Skeletal muscle tissue (tissue), 4 donors: ENCODE results near the gene PCDHGA10. TPM values are rescaled to one million over a fixed set of nuclear protein-coding genes. Genes with fewer than 3 reads are reported as not detected.

Experiments used
- H3K27ac ChIP-seq: one replicate; pipeline ENCODE4 v1.7.0; 2013; ENCODE audit warnings: mild to moderate bottlenecking, low read depth, low read length, inconsistent platforms
- H3K27me3 ChIP-seq, 3 donors: one replicate each; pipeline ENCODE4 v1.7.0; 2013; ENCODE audit warnings: low read length in 3 of 3; ENCODE audit not compliant: control insufficient read depth in 3 of 3, insufficient read depth in 3 of 3
- H3K36me3 ChIP-seq, 3 donors: one replicate each; pipeline ENCODE4 v1.7.0; 2013; ENCODE audit warnings: low read length in 3 of 3; ENCODE audit not compliant: control insufficient read depth in 3 of 3, insufficient read depth in 3 of 3
- H3K4me1 ChIP-seq, 3 donors: one replicate each; pipeline ENCODE4 v1.7.0; 2013; ENCODE audit warnings: low read length in 3 of 3, mild to moderate bottlenecking in 3 of 3; ENCODE audit not compliant: control insufficient read depth in 3 of 3, insufficient read depth in 3 of 3
- H3K4me3 ChIP-seq, 3 donors: one replicate each; pipeline ENCODE4 v1.7.0; 2013; ENCODE audit warnings: low read length in 3 of 3
- H3K9ac ChIP-seq, 3 donors: one replicate each; pipeline ENCODE4 v1.7.0; 2013; ENCODE audit warnings: low read length in 3 of 3, mild to moderate bottlenecking in 3 of 3, moderate library complexity in 2 of 3, low read depth in 1 of 3
- H3K9me3 ChIP-seq, 3 donors: one replicate each; pipeline ENCODE4 v1.7.0; 2013; ENCODE audit warnings: low read length in 3 of 3; ENCODE audit not compliant: control insufficient read depth in 3 of 3
- total RNA-seq: library from RNA; depleted of rRNA; stranded (reverse); fragments of >200 nt; gene quantifications from one replicate; pipeline ENCODE4 v1.2.3, GENCODE V29; 2014
- donor health status: Osteomylitis.

Gene PCDHGA10
- total RNA-seq, 1 donor from 2014 or later, result 4.2 TPM

GRCh38 chr5:141437221-141437620, 24.4 kb downstream of the PCDHGA10 start:
- Histone ChIP-seq H3K36me3 (peaks cover 0 to 5% (median 0%) of the 10 kb centered on the region in 3 donors), H3K4me3 (no peak overlapping the region), H3K27ac (no peak overlapping the region), H3K27me3 (no peaks in the 10 kb centered on the region), H3K9me3 (peaks cover 3 to 10% (median 3%) of the 10 kb centered on the region in 3 donors), H3K4me1 (peaks cover 0 to 3% (median 0%) of the 10 kb centered on the region in 3 donors), H3K9ac (no peak overlapping the region)

- Histone ChIP-seq H3K27me3 (no peaks in the 10 kb centered on the region), H3K27ac (no peak overlapping the region), H3K36me3 (peaks cover 0 to 5% (median 0%) of the 10 kb centered on the region in 3 donors), H3K9me3 (peaks cover 3 to 10% (median 3%) of the 10 kb centered on the region in 3 donors), H3K4me3 (no peak overlapping the region), H3K9ac (no peak overlapping the region), H3K4me1 (no peaks in the 10 kb centered on the region)
These were observed 26.8 kb downstream of the PCDHGA10 start for GRCh38 chr5:141439411-141440141.

GRCh38 chr5:141440341-141440740, 27.6 kb downstream of the PCDHGA10 start:
- H3K4me3 ChIP-seq, result no peak overlapping the region
- H3K9me3 ChIP-seq, result peaks cover 3 to 10% (median 3%) of the 10 kb centered on the region in 3 donors
- no peaks in the 10 kb centered on the region for H3K4me1 ChIP-seq
- no peak overlapping the region for H3K27ac ChIP-seq
- no peak overlapping the region for H3K9ac ChIP-seq
- no peaks in the 10 kb centered on the region for H3K27me3 ChIP-seq
- peaks cover 0 to 5% (median 0%) of the 10 kb centered on the region in 3 donors for H3K36me3 ChIP-seq

GRCh38 chr5:141441571-141442170, 28.9 kb downstream of the PCDHGA10 start:
- H3K4me1 ChIP-seq, result no peaks in the 10 kb centered on the region
- H3K36me3 ChIP-seq, result peaks cover 0 to 5% (median 0%) of the 10 kb centered on the region in 3 donors
- H3K9ac ChIP-seq, result no peak overlapping the region
- no peaks in the 10 kb centered on the region for H3K27me3 ChIP-seq
- H3K9me3 ChIP-seq, result peaks cover 3 to 10% (median 3%) of the 10 kb centered on the region in 3 donors
- no peak overlapping the region for H3K27ac ChIP-seq
- H3K4me3 ChIP-seq, result peak overlapping the region in 1 of 3 donors; percentile 1

- H3K4me3 ChIP-seq, result no peak overlapping the region
- H3K9me3 ChIP-seq, result no peaks in the 10 kb centered on the region
- H3K27me3 ChIP-seq, result no peaks in the 10 kb centered on the region
- no peak overlapping the region for H3K27ac ChIP-seq
- no peaks in the 10 kb centered on the region for H3K4me1 ChIP-seq
- no peaks in the 10 kb centered on the region for H3K36me3 ChIP-seq
- H3K9ac ChIP-seq, result no peak overlapping the region
These were observed 52.6 kb downstream of the PCDHGA10 start for GRCh38 chr5:141465351-141465750.

Other genes with a start within 250 kb of the PCDHGA10 start
- gene PCDHB7, start 240.3 kb upstream of the PCDHGA10 start, total RNA-seq, result 2.1 TPM
- 1.6 TPM for gene PCDHB8, start 235.2 kb upstream of the PCDHGA10 start, total RNA-seq
- gene PCDHB16, start 230.6 kb upstream of the PCDHGA10 start, total RNA-seq, result 1.6 TPM
- gene PCDHB9, start 225.8 kb upstream of the PCDHGA10 start, total RNA-seq, result 1.0 TPM
- gene PCDHB10, start 220.6 kb upstream of the PCDHGA10 start, total RNA-seq, result 2.6 TPM
- gene PCDHB11, start 213.4 kb upstream of the PCDHGA10 start, total RNA-seq, result 4.2 TPM
- gene PCDHB12, start 204.3 kb upstream of the PCDHGA10 start, total RNA-seq, result 1.6 TPM
- 1.6 TPM for gene PCDHB13, start 199.1 kb upstream of the PCDHGA10 start, total RNA-seq
- 4.2 TPM for gene PCDHB14, start 189.6 kb upstream of the PCDHGA10 start, total RNA-seq
- 4.2 TPM for gene PCDHB15, start 167.6 kb upstream of the PCDHGA10 start, total RNA-seq
- gene SLC25A2, start 108.9 kb upstream of the PCDHGA10 start, total RNA-seq, result 0.52 TPM
- 72.0 TPM for gene TAF7, start 92.2 kb upstream of the PCDHGA10 start, total RNA-seq
- gene PCDHGA1, start 82.5 kb upstream of the PCDHGA10 start, total RNA-seq, result 0.52 TPM
- 1.6 TPM for gene PCDHGA2, start 74.2 kb upstream of the PCDHGA10 start, total RNA-seq
- gene PCDHGA3, start 69.2 kb upstream of the PCDHGA10 start, total RNA-seq, result 2.1 TPM
- 1.6 TPM for gene PCDHGB1, start 62.9 kb upstream of the PCDHGA10 start, total RNA-seq
- gene PCDHGA4, start 58.0 kb upstream of the PCDHGA10 start, total RNA-seq, result 1.0 TPM
- gene PCDHGB2, start 53.0 kb upstream of the PCDHGA10 start, total RNA-seq, result 2.1 TPM
- 2.1 TPM for gene PCDHGA5, start 48.8 kb upstream of the PCDHGA10 start, total RNA-seq
- gene PCDHGB3, start 42.7 kb upstream of the PCDHGA10 start, total RNA-seq, result 3.1 TPM
- gene PCDHGA6, start 39.1 kb upstream of the PCDHGA10 start, total RNA-seq, result 4.2 TPM
- 3.7 TPM for gene PCDHGA7, start 30.2 kb upstream of the PCDHGA10 start, total RNA-seq
- 4.7 TPM for gene PCDHGB4, start 25.3 kb upstream of the PCDHGA10 start, total RNA-seq
- gene PCDHGA8, start 20.4 kb upstream of the PCDHGA10 start, total RNA-seq, result 3.7 TPM
- 3.7 TPM for gene PCDHGB5, start 15.0 kb upstream of the PCDHGA10 start, total RNA-seq
- gene PCDHGA9, start 10.2 kb upstream of the PCDHGA10 start, total RNA-seq, result 4.7 TPM
- 5.2 TPM for gene PCDHGB6, start 5.0 kb upstream of the PCDHGA10 start, total RNA-seq
- gene PCDHGB7, start 4.7 kb downstream of the PCDHGA10 start, total RNA-seq, result 7.3 TPM
- gene PCDHGA11, start 8.1 kb downstream of the PCDHGA10 start, total RNA-seq, result 6.8 TPM
- gene PCDHGA12, start 17.5 kb downstream of the PCDHGA10 start, total RNA-seq, result 3.1 TPM
- gene PCDHGC3, start 63.0 kb downstream of the PCDHGA10 start, total RNA-seq, result 38.1 TPM
- gene PCDHGC4, start 72.0 kb downstream of the PCDHGA10 start, total RNA-seq, result 3.7 TPM
- gene PCDHGC5, start 76.1 kb downstream of the PCDHGA10 start, total RNA-seq, result 2.1 TPM
- 16.7 TPM for gene DIAPH1, start 206.0 kb downstream of the PCDHGA10 start, total RNA-seq
- gene HDAC3, start 223.9 kb downstream of the PCDHGA10 start, total RNA-seq, result 40.7 TPM
- under 0.01 TPM for gene RELL2, start 224.0 kb downstream of the PCDHGA10 start, total RNA-seq
- 5.2 TPM for gene FCHSD1, start 238.4 kb downstream of the PCDHGA10 start, total RNA-seq